GM18505 (cell line): Measurements from ENCODE around the gene ADRB1.

Experiments used
- ATAC-seq: cut with Tn5 transposase; IDR thresholded peaks from one replicate; pipeline ENCODE4 v1.9.1; 2021; ENCODE audit not compliant: unreplicated experiment
- POLR2A ChIP-seq: IDR thresholded peaks from 4 replicates; pipeline ENCODE4 v1.6.1; 2011; ENCODE audit warnings: borderline replicate concordance; ENCODE audit not compliant: insufficient read depth, insufficient read length; ENCODE audit errors: extremely low read depth

Gene ADRB1

DNA sequence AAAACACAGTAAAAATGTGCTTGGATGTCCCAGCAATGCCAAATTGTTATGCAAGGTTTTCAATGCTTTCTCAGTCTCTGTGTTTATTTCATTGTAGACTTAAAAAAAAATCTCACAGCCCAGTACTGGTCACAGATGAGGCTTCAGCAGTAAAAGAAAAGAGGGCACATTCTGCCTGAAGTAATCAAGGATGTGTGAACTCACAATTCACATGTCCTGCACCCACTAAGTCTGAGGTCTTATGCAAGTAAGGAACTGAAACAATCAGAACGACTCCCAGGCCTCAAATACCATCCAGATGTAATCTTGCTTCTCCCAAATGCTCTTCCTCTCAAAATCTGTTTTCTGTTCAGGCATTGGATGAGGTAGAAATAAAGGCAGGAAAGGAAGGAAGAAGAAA lies 33.7 kb downstream of the ADRB1 start:
- ATAC-seq: no peak
- TF ChIP-seq POLR2A: no peak

DNA sequence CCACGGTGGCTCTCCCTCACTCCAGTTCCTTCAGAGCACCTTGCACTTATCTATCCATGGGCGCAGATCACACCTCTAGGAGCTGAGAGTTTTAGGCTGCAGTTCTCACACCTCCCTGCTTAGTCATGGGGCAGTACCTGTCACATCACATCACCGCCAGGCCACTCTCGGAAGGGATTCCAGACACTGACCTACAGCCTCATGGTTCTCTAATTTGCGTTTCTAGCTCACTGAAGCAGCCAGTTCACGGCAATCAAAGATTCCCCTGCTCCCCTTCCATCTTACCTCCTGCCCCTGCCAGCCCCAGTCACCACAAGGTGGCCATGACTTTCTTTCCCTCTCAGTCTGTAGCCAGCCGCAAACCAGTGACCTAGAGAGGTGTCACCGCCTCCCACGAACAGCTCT lies 34.2 kb downstream of the ADRB1 start:
- no peak for ATAC-seq

DNA sequence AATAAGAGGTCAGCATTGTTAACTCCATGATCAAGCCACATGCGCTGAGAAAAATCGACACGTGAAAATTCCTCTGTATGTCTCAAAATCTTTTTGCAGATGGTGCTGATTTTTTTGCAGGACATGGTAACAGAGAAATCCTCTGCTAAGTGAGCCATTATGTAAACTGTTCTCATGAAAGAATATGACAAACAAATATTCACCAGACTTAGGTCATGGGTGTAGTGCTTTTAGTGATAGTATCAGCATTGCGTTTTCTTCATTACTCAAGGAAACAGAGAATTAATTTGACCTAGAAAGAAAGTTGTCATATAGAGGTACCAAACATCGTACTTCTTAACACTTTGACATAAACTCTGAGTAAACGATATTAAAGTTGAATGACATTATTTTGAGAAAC lies 34.7 kb downstream of the ADRB1 start:
- no peak for TF ChIP-seq POLR2A
- ATAC-seq: no peak

More for the DNA sequence above, 34.2 kb downstream of the ADRB1 start:
- no peak for TF ChIP-seq POLR2A

DNA sequence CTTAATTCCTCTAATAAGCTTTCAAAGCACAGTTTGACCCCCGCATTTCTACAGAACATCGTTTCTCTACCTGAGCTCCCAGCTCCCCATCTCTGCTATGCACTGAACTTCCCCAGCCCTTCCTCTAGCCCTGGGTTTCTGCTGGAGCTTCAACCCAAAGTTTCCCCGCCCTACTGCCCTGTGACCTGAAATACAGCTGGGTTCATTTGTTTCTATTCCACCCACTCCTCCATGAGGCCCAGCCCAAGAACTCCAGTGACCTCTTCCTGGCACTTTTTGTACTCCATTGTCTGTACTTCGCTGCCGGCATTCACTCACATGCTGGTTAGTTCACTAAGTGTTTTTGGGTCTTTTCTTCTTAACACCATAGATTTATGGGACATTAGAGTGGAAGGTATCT lies 35.8 kb downstream of the ADRB1 start:
- ATAC-seq: no peak
- no peak for TF ChIP-seq POLR2A

DNA sequence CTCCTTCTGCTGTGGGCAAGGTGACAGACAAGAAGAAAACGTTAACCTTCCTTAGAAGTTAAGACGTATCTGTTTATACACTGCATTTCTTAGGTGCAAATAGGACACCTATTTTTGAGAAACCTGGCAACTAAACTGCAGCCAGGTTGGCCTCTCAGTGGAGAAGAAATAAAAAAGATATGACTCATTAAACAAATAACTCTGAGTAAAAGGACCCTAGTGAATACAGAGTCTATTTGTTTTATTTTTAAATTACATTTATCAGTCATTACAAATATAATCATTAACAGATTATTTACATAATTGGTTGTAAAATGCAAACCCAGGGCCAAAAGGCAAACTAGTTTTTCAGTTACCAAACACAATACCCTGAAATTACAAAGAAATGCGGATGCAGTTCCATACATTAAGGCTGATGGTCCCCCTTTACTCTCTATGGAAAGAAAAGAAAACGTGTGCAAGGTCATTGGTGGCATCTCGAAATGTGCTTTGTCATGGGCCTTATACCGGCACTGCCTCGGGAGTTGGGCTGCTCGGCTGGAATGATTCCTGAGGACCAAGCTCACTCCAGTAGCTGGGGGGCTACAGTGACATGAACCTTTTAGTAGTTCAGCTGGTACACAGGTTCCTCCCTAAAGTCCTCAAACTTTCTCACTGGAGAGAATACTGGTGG lies 38.4 kb downstream of the ADRB1 start:
- ATAC-seq: no peak
- no peak for TF ChIP-seq POLR2A

DNA sequence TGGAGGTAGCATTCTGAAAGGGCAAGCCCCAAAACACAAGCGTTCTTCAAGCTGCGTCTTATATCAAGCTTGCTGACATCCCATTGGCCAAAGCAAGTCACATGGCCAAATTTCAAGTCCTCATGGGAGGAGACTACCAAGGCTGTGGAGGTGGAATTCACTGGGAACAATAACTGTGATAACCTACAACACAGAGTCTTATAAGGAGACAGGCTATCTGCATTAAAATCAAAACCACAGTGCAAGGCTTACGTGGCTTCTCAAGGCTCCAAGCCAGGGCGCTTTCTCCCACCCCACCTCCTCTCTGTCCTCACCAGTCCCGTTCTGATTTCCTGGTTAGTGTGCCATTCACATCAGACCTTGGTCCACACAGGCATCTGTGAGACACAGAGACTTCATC lies 39.4 kb downstream of the ADRB1 start:
- no peak for ATAC-seq
- TF ChIP-seq POLR2A: no peak

DNA sequence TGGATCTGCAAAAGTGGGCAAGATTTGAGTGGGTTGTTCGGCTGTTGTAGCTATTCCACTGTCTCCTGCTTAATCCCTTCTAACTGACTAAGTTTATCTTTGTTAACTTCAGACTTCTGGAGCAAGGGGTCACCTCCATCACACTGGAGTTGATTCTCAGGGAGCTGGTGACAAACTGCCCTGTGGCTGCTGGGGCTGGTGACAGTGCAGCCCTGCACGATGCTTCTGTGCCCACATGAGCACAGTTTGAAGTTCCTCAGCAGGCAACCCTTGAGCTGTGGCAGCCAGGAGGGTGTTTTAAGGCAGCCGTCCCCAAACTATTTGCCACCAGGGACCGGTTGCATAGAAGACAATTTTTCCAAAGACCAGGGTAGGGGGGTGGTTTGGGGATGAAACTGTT lies 40.5 kb downstream of the ADRB1 start:
- no peak for ATAC-seq
- TF ChIP-seq POLR2A: no peak

DNA sequence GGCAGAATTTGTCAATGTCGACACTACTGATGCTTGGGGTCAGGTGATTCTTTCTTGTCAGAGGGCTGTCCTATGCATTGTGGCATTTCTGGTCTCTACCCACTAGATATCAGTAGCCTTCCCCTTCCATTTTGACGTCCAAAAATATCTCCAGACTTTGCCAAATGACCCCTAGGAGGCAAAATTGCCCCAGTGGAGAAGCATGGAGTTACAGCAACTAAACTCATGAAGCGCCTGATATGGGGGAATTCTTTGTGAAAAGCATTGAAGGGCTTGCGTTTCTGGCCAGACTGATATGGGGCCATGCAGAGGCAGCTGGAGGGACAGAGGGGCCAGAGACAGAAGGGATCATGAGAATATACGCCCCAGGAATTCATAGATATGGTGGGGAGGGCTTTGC lies 43.6 kb downstream of the ADRB1 start:
- TF ChIP-seq POLR2A: no peak
- ATAC-seq: no peak

DNA sequence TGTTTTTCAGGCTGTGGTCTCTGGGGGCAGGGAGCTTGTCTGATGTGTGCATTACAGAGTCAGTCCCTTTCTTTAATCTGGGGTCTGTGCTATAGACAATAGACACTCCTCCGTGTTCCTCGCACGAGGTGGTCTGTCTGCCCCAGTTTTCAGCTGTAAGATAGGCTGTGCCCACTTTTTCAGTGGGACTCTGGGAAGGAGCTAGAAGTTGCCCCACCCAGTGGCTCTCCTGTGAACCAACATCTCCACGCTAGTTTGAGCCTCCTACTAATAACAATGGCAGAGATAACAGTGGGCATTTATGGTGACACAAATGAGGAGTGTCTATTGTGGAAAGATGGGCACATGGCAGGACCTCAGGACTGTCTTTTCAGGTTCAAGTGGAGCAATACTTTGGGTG lies 44.0 kb downstream of the ADRB1 start:
- TF ChIP-seq POLR2A: no peak
- no peak for ATAC-seq

DNA sequence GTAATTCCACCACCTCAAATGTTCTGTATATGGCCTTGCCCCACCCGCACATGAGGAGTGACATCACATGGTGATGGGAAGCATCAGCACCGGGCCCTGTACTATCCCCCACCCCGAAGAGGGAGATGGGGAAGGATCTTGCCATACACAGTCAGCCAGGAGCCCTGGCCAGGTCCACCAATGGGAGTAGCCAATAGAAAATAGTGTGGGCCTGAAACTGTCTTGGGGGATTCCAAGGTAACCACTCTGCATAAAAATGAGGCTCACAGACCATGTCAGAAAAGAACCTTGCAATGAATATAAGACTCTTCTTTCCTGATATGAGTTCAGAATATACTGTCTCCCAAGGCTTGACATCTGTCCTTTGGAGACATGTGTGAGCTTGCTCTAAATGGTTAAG lies 51.1 kb downstream of the ADRB1 start:
- no peak for ATAC-seq
- TF ChIP-seq POLR2A: no peak

DNA sequence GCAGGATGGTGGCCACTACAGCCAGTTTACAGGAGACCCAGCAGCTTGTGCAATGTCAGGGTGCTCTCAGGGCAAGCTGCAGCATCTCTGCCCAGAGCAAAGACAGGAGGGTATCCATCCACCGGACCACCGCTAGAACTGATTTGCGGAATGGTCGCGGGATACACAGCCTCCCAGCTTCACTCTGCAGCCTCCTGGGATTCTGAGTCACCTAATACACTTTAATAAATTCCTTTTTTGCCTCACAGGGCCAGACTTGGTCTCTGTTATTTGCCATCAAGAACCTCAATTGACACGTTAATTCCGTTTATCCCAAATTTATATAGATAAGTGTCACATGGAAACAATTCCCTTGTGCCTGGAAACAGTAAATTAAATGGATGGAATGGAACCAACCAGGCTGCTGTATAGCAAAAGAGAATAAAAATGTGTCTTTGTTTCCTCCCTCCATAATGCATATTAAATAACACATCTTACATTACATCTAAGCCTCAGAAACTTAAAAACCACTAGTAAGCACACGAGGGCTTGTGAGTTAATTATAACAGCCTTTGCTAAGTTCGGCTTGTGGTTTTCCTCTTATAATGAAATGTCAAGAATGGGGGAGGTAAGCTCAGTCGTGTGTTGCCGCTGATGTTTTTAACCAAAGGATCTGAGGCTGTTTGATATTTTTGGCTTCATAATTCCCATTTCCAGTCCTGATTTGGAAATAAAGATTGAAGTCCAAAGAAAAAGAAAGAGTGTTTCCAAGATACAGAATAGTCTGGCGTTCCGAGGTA lies 52.1 kb downstream of the ADRB1 start:
- no peak for ATAC-seq
- no peak for TF ChIP-seq POLR2A
